Lung microvascular endothelial cell (primary cell): ENCODE data around the gene BIRC3. TPM values are rescaled to one million over a fixed set of nuclear protein-coding genes. Genes with fewer than 3 reads are reported as not detected.
"Not testable (repeated sequence)": the region's sequence is repeated elsewhere in the genome, so short reads cannot be mapped to it uniquely, and the experiment has no call there.

Source experiments
- DNase-seq, 2 donors: peaks; one replicate each; pipeline versions ENCODE4 v3.0.0 to v3.0.0-alpha.2; 2010; ENCODE audit warnings: low read depth in 2 of 2
- total RNA-seq: library from RNA; depleted of rRNA; stranded (reverse); fragments of >200 nt; gene quantifications from 2 replicates; pipeline ENCODE4 v1.2.1, GENCODE V29; 2014

Gene BIRC3
- total RNA-seq, 1 donor from 2014 or later: 3.0 TPM

DNA sequence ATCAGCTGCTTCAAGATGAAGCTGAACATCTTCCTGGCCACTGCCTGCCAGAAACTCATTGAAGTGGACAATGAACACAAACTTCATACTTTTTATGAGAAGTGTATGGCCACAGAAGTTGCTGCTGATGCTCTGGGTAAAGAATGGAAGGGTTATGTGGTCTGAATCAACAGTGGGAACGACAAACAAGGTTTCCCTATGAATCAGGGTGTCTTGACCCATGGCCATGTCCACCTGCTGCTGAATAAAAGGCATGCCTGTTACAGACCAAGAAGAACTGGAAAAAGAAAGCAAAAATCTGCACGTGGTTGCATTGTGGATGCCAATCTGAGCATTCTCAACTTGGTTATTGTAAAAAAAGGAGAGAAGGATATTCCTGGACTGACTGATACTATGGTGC is 22.2 kb upstream of the BIRC3 start:
- no peak for DNase-seq

DNA sequence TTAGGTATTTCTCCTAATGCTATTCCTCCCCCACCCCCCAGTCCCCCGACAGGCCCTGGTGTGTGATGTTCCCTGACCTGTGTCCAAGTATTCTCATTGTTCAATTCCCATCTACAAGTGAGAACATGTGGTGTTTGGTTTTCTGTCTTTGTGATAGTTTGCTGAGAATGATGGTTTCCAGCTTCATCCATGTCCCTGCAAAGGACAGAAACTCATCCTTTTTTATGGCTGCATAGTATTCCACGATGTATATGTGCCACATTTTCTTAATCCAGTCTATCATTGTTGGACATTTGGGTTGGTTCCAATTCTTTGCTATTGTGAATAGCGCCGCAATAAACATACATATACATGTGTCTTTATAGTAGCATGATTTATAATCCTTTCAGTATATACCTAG is 20.5 kb upstream of the BIRC3 start:
- not testable (repeated sequence) for DNase-seq

DNA sequence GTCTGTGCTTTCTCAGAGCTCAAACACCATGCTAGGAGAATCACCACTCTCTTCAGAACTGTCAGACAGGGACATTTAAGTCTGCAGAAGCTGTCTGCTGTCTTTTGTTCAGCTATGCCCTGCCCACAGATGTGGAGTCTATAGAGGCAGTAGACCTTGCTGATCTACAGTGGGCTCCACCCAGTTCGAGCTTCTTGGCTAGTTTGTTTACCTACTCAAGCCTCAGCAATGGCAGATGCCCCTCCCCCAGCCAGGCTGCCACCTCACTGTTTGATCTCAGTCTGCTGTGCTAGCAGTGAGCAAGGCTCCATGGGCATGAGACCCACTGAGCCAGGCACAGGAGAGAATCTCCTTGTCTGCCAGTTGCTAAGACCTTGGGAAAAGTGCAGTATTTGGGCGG is 16.4 kb upstream of the BIRC3 start:
- not testable (repeated sequence) for DNase-seq

DNA sequence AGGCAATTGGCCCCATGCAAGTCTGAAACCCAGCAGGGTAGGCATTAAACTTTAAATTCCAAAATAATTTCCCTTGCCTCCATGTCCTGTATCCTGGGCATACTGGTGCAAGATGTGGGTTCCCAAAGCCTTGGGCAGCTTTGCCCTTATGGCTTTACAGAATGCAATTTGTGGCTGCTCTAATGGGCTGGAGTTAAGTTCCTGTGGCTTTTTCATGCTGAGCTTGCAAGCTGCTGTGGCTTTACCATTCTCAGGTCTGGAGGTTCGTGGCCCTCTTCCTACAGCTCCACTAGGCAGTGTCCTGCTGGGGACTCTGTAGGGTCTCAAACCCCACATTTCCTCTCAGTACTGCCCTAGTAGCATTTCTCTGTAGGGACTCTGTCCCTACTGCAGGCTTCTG is 15.0 kb upstream of the BIRC3 start:
- DNase-seq: no peak

DNA sequence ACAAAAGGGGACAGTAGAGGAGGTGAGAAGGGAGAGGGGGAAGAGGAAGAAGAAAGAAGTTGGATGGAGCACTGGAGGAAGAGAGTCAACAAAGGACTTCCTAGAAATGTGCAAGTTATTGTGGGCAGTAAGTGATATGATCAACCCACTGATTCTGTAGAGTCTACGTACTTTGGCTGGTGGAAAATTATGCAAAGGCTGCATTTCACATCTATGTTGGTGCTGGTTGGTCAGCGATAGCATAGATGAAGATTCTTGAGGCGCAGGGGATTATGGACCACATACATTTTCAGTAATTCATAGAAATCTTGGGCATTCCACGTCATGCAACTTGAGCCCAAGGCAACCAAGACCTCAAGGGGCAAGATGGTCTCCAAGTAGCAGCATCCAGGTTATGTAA is 12.6 kb upstream of the BIRC3 start:
- no peak for DNase-seq

DNA sequence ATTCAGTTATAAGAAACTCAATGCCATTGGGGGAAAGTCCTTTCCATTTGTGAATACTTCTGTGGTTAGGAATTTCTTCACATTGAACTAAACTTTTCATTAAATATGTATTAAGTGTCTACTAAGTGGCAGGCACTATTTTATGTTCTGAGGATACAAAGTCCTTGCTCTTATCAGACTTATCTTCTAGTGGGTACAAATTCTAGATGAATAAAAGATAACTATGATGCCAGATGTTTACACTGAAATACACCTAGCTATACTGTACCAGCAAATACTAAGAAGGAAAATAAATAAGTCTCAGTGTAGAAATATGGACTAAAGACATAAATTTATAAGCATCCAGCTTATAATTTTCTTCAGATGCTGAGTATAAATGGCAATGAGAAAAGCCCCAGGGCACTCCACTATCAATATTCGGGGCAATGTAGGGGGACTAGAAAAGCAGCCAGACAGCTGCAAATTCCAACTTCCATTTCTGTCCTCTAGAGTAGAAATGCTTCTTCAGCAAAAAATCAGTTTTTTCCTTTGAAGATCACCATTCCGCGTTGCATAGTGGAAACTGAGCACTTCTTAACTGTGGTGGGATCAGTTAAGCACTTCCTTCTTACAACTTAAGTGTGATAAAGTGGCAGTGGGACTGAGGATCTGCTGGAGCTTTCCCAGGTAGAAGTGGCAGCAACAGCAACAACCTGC is 11.8 kb upstream of the BIRC3 start:
- DNase-seq: no peak

DNA sequence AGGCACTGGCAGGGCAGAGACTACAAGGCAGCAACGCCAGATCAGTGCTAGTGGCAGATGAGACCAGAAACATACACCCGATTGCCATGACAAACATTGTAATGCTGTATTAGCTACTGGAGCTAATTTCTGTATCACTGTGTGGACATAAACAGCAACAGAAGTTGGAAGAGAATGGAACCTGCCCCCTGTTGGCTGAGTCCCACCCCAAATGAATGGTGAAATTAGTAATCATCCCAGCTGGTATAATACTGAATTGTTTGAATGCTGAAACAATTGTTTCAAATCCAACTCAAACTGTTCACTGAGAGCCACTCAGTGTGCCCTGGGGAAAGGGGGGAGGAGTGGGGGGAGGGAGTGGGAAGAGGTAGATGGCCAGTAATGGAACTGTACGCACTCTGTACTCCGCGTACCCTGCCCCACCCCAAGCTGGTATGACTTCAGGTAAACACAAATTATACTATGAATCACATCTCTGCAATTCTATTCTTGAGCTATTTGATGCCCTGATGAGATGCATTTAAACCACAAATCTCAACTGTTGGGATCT is 11.2 kb upstream of the BIRC3 start:
- DNase-seq: no peak

DNA sequence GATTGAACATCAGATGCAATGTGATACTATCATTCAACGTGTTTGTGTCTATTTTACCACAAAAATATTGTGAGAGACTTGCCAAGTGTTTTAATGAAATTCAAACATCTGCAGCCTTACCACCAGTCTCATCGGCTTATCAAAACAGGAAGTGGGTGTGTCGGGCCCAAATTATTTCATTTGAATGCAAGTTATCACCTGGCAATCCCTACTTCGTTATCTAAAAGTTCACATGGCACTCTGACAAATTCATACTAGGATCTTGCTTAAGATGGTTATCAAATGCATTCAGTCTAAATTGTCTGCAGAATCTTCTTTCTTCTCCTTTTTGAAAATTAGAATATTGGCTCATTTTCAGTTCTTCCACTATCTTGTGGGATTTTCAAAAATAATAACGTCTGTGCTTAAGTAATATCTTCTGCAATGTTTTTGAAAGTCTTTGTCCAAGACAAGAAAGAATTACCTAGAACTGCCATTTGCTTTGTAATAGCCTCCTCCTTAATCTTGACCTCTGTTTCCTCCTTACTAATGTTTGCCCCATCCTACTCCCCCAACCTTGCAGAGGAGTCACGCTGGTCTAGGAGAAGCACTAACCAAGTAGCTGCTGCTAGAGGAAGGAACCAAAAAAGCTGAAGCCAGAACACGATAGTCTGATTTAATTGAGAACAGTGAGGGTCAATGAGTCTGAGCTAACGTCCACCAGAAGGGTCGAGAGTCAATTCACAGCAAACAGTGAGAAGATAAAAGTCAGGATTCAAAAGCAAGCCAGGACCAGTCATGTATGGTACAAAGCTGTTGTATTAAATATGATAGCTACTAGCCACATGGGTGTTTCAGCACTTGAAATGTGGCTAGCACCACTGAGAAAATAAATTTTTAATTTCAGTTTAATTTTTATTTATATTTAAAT is 10.2 kb upstream of the BIRC3 start:
- no peak for DNase-seq

DNA sequence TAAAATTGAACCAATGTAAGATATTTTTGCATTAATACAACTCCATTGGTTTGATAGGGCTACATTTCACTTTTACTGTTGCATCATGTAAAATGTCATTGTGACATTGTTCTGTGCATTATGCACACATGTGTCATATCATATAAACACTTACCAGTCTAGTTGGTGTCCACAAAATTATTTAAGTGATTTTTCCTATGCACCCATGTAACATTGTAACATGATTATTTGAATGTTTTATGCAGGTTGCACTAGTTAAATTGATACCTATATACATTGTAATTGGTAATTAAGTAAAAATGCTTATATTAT is 9.6 kb upstream of the BIRC3 start:
- DNase-seq: no peak

DNA sequence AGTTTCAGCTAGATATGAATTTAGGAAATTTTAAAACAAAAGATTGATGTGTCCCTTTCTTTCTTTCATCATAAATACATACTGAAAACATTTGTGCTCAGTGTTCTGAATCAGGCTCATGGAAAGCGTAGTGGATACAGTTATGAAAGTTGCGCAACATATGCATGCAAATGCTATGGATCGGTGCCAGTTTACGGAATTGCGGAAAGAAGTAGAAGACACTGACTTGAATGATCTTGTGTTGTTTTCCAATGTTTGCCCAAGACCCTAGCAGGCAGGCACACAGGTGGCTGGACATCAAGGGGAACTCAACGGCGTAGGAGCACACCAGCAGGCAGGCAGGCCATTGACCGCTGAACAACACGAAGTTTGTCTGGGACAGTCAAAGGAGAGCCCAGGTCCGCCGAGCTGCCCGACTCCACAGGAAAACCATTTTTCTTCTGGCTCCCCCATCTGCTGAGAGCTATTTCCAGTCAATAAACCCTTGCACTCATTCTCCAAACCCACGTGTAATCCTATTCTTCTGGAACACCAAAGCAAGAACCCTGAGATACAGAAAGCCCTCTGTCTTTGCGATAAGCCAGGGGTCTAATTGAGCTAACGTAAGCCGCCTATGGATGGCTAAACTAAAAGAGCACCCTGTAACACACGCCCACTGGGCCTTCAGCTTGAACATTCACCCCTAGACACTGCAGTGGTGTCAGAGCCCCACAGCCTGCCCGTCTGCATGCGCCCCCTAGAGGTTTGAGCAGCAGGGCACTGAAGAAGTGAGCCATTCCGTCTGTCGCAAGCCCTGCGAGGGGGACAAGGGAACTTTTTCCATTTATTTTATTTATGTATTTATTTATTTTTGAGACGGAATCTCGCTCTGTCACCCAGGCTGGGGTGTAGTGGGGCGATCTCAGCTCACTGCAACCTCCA is 7.4 kb upstream of the BIRC3 start:
- DNase-seq: no peak

DNA sequence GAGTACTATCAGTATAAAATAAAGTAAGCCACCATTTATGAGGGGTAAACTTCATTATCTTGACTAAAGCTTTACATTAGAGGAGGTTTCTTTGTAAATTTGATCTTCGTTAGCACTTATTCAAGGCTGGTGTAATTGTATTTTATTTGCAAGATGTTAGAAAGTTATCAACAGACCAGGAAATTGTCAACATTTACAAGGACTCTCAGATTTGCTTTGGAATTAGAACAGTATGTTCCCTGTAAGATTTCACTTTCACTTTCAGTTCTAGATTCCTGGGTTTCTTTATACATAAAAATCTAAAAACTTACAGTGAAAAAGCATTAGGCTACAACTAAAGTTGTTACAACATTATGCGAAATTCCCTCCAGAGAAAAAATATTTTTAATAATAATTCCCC is 4.6 kb upstream of the BIRC3 start:
- DNase-seq: peak; percentile 29 to 41

DNA sequence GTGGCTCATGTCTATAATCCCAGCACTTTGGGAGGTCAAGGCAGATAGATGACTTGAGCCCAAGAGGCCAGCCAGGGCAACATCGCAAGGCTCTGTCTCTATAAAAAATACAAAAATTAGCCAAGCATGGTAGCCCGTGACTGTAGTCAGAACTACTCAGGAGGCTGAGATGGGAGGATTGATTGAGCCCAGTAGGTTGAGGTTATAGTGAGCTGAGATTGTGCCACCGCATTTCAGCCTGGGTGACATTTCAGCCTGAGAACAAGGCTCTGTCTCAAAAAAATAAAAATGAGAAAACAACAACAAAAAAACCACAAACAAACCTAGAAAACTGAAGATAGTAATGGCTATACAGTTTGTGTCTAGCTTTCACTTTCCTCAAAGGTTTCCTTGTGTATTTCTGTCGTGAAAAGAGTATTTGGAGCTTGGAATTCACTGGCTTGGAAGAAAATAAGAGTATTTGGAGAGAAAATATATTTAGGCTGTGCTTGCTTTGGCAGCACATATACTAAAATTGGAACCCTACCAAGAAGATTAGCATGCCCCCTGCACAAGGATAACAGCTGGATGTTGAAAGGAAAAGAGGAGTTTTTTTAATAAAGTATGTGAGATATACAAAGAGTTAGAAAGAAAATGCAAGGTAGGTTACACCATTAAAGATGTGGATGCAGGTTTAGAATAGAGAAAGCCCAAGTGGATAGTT is 3.9 kb upstream of the BIRC3 start:
- DNase-seq: no peak

DNA sequence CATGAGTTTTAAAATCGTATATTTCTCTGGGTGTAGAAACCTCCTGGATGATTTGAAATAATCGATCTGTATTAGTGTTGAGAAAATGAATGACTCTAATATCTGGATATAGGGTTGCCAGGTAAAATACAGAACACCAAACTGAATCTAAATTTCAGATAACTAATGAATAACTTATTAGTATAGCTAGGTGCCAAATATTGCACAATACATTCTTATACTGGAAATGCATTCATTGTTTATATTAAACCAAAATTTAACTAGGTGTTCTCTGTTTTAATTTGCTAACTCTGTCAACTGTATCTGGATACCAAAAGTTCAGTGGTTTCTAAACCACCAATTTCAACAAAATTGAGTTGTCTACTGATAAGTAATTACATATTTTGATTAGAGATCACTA is 2.5 kb upstream of the BIRC3 start:
- DNase-seq: no peak

DNA sequence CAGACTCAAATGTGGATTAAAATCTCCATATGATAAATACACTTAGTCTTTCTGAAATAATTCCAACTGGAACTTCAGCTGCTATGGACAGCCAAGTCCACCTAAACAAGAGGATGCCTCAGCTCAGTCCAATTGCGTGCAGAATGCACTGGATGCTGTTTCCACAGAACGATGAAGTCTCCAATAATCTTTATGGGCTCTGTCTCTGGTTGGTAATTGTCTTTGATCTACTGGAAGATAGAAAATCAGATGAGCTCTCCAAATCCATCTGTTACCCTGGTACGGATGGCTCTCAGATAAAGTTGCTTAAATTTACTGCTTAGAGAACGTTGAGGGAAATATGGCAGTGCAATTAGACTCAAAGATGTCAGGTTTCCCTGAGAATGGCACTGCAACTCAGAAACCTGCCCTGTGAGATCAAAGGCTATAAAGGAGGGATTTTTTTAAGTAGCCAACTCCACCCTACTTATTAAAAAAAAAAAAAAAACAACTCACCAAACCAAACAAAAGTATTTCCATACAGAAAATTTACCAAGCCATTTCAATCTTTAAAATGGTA is 859 bp upstream of the BIRC3 start:
- no peak for DNase-seq

DNA sequence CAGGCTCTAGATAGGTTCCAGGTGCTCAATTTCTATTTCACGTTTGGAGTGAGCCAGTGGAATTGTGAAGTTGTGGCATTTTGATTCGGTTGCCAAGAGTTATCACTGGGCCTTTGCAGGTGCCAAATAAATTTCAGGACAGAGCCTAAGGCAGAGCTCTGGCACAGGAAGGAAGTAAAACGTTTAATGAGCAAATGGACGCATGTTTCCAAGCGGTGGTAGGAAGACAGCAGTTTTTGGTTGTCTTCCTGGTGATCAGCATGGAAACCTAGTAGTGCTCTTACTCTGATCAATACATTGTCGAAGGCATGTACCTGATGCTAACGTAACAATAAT is 452 bp downstream of the BIRC3 start:
- DNase-seq: no peak

DNA sequence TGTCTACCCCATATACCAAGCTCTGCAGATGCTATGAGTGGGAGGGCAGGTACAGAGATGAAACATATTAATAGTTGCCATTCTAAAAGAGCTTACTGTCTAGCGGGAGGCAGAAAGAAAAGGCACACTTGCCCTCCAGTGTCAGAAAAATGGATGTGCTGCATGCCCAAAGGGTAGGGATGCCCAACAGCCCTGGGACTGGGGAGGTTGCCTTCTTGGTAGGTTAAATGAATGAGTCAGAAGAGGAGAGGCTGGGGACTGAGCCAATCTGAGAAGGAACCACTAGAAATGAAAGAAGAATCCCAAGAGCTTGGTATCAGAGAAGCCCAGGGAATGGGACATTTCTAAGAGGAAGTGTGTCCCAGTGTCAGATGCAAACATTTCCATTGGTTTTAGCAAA is 1.2 kb downstream of the BIRC3 start:
- DNase-seq: no peak

DNA sequence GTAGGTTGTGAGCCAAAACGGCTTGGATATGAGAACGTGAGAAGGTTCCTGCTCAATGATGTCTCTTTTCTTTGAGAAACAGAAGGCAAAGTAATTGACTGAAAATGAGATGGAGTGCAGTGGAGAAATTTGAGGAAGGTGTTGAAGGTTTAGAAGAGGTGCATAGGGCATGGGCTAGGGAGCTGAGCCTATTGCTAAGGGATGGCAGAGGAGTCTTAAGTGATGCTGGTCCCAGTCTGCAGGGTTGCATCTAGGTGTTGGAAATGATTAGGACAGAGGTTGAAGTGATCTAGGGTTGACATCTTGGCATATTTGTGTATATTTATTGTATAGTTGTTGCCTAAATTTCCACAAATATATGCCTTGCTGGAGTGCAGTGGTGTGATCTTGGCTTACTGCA is 2.3 kb downstream of the BIRC3 start:
- no peak for DNase-seq

DNA sequence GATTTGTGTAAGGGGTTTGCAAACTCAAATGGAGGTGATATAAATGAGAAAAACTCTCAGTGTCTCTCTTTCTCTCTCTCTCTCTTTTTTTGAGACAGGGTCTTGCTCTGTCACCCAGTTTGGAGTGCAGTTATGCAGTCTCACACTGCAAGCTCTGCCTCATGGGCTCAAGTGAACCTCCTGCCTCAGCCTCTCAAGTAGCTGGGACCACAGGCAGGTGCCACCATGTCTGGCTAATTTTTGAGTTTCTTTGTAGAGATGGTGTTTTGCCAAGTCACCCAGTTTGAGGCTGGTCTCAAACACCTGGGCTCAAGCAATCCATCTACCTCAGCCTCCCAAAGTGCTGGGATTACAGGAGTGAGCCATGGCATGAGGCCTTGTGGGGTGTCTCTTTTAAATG is 2.9 kb downstream of the BIRC3 start:
- no peak for DNase-seq

DNA sequence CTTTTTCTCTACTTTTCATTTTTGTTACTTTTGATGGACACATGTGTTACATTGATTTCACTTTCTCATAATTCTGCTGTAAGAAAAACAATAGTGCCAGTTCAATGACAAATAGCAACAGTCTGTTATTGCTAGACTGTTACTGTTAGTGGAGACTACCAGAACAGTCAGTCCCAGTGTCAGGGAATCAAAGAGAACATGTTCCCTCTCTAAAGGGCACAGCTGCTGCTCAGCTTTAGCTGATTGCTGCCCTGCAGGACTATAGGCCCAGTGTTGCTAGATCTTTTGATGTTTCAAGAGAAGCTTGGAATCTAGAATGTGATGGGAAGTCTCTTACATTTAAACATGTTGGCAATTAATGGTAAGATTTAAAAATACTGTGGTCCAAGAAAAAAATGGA is 3.4 kb downstream of the BIRC3 start:
- DNase-seq: no peak

DNA sequence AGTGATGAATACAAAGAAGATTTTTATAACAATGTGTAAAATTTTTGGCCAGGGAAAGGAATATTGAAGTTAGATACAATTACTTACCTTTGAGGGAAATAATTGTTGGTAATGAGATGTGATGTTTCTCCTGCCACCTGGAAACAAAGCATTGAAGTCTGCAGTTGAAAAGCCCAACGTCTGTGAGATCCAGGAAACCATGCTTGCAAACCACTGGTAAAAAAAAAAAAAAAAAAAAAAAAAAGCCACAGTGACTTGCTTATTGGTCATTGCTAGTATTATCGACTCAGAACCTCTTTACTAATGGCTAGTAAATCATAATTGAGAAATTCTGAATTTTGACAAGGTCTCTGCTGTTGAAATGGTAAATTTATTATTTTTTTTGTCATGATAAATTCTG is 5.3 kb downstream of the BIRC3 start:
- DNase-seq: no peak
